HG03196 (cell line): ENCODE results near the gene ZNF446.

Experiments
- ATAC-seq: cut with Tn5 transposase; IDR thresholded peaks from one replicate; pipeline ENCODE4 v1.9.1; 2021; ENCODE audit not compliant: unreplicated experiment

ZNF446 gene

GRCh38 chr19:58521651-58522050 lies 45.5 kb downstream of the ZNF446 start:
- no peak for ATAC-seq

GRCh38 chr19:58522709-58523108 lies 46.6 kb downstream of the ZNF446 start:
- ATAC-seq, result no peak

GRCh38 chr19:58529405-58529804 lies 53.3 kb downstream of the ZNF446 start:
- ATAC-seq, result no peak
